GM23338 (cell line): ENCODE measurements around the gene TAF1B.

Experiments used
- EZH2 ChIP-seq: fragments of 200-600 bp; sonication (generic); IDR thresholded peaks from one replicate; pipeline ENCODE4 v1.8.0; 2017; ENCODE audit warnings: antibody characterized with exemption, mild to moderate bottlenecking, low read depth; ENCODE audit not compliant: unreplicated experiment
- EZH2phosphoT487 ChIP-seq: fragments of 200-600 bp; sonication (generic); IDR thresholded peaks from one replicate; pipeline ENCODE4 v1.8.1; 2018; ENCODE audit warnings: antibody characterized with exemption; ENCODE audit not compliant: unreplicated experiment
- NANOG ChIP-seq: IDR thresholded peaks from 2 replicates; pipeline ENCODE4 v1.6.1; 2016; ENCODE audit warnings: antibody characterized with exemption, borderline replicate concordance
- POLR2AphosphoS5 ChIP-seq: IDR thresholded peaks from 2 replicates; pipeline ENCODE4 v1.6.1; 2016; ENCODE audit warnings: antibody characterized with exemption, low read depth
- TF ChIP-seq, protein P1 (sequence below), 2 experiments: fragments of 200-600 bp in 1 of 2; sonication (generic) in 1 of 2; conservative IDR thresholded peaks; 2 replicates each; pipeline versions ENCODE4 v1.5.1 to v1.6.1; 2016 to 2017; ENCODE audit warnings: antibody characterized with exemption in 2 of 2, low read depth in 2 of 2, mild to moderate bottlenecking in 2 of 2, moderate library complexity in 1 of 2
- TF ChIP-seq, protein P2 (sequence below): IDR thresholded peaks from 2 replicates; pipeline ENCODE4 v1.6.1; 2016; ENCODE audit warnings: antibody characterized with exemption
- TF ChIP-seq, protein P3 (sequence below): IDR thresholded peaks from one replicate; pipeline ENCODE4 v1.6.1; 2018; ENCODE audit warnings: antibody characterized with exemption; ENCODE audit not compliant: unreplicated experiment

DNA sequence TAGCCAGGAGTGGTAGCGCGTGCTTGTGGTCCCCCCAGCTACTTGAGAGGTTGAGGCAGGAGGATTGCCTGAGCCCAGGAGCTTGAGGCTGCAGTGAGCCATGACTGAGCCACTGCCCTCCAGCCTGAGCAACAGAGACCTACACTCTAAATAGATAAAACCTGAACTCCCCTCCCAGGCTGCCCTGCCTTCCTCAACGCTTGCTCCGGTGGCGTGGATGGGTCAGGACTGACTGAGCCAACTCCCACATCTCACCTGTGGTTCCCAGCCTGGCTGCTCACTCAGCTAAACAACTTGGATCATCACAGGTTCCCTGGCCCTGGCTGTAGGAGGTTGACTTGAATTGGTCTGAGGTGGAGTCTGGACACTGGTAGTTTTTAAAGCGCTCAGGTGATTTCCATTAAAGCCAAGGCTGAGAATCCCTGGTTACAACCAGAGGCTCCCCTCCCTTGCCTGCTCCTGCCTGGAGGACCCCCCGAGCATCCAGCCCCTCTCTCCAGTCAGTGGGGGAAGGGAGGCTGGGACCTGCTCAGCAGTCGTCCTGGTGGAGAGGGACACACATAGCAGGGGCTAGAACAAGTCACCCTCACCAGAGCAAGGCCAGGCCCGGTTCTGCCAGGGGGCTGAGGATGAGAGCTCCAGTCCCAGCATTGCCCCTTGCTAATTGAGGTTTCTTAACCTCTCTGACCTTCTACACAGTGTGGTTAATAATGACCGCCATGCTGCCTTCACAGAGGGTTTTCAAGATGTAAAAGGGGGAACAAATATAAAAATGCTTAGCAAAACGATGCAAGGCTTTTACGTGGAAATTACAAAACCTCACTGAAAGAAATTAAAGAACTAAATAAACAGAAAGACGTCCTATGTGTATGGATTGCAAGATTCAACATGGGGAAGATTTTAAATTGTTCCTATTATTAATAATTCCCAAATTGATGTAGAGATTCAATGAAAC lies 46.9 kb upstream of the TAF1B start:
- TF ChIP-seq, protein P1, sequence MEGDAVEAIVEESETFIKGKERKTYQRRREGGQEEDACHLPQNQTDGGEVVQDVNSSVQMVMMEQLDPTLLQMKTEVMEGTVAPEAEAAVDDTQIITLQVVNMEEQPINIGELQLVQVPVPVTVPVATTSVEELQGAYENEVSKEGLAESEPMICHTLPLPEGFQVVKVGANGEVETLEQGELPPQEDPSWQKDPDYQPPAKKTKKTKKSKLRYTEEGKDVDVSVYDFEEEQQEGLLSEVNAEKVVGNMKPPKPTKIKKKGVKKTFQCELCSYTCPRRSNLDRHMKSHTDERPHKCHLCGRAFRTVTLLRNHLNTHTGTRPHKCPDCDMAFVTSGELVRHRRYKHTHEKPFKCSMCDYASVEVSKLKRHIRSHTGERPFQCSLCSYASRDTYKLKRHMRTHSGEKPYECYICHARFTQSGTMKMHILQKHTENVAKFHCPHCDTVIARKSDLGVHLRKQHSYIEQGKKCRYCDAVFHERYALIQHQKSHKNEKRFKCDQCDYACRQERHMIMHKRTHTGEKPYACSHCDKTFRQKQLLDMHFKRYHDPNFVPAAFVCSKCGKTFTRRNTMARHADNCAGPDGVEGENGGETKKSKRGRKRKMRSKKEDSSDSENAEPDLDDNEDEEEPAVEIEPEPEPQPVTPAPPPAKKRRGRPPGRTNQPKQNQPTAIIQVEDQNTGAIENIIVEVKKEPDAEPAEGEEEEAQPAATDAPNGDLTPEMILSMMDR (conservative IDR thresholded peaks at IDR 0.05; ENCODE audit: low read depth in 2 of 2): peak in 1 of 2 experiments; percentile 32; a peak in 2 of 4 replicates
- TF ChIP-seq POLR2AphosphoS5 (no peak), NANOG (no peak), EZH2 (no peak), EZH2phosphoT487 (no peak)
- TF ChIP-seq, protein P2, sequence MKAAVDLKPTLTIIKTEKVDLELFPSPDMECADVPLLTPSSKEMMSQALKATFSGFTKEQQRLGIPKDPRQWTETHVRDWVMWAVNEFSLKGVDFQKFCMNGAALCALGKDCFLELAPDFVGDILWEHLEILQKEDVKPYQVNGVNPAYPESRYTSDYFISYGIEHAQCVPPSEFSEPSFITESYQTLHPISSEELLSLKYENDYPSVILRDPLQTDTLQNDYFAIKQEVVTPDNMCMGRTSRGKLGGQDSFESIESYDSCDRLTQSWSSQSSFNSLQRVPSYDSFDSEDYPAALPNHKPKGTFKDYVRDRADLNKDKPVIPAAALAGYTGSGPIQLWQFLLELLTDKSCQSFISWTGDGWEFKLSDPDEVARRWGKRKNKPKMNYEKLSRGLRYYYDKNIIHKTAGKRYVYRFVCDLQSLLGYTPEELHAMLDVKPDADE: no peak
- TF ChIP-seq, protein P3, sequence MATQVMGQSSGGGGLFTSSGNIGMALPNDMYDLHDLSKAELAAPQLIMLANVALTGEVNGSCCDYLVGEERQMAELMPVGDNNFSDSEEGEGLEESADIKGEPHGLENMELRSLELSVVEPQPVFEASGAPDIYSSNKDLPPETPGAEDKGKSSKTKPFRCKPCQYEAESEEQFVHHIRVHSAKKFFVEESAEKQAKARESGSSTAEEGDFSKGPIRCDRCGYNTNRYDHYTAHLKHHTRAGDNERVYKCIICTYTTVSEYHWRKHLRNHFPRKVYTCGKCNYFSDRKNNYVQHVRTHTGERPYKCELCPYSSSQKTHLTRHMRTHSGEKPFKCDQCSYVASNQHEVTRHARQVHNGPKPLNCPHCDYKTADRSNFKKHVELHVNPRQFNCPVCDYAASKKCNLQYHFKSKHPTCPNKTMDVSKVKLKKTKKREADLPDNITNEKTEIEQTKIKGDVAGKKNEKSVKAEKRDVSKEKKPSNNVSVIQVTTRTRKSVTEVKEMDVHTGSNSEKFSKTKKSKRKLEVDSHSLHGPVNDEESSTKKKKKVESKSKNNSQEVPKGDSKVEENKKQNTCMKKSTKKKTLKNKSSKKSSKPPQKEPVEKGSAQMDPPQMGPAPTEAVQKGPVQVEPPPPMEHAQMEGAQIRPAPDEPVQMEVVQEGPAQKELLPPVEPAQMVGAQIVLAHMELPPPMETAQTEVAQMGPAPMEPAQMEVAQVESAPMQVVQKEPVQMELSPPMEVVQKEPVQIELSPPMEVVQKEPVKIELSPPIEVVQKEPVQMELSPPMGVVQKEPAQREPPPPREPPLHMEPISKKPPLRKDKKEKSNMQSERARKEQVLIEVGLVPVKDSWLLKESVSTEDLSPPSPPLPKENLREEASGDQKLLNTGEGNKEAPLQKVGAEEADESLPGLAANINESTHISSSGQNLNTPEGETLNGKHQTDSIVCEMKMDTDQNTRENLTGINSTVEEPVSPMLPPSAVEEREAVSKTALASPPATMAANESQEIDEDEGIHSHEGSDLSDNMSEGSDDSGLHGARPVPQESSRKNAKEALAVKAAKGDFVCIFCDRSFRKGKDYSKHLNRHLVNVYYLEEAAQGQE: no peak
